Left cardiac atrium (tissue), 4 donors: ENCODE measurements around the gene HIRA. TPM values are rescaled to one million over a fixed set of nuclear protein-coding genes. Genes with fewer than 3 reads are reported as not detected.
A peak's percentile ranks its signal among the peaks of the same experiment; 100 is the strongest.

Experiments used
- ATAC-seq, 2 donors: fragments of 200-7000 bp; cut with Tn5 transposase; one replicate each; pipeline ENCODE4 v1.9.1; 2020; ENCODE audit warnings: mild to moderate bottlenecking in 2 of 2, moderate library complexity in 2 of 2
- DNase-seq: peaks from one replicate; pipeline ENCODE4 v3.0.0-alpha.2; 2020
- intact Hi-C, 2 donors: fragments of 100-400 bp; cut with DNase I; formaldehyde crosslinking; loops; one replicate each; pipeline versions ENCODE4 v1.14.1 to v1.15.1; 2022 to 2023
- long read RNA-seq: library from polyadenylated mRNA; unstranded; transcript quantifications from one replicate; pipeline ENCODE4 v2.0.0, GENCODE V29; 2021
- total RNA-seq, 2 donors: library from RNA; stranded (reverse); fragmentation: NEBNext Ultra II Directional; extraction: Animal tissue kit (Norgen Biotek cat#: 25700); gene quantifications; one replicate each; pipeline ENCODE4 v1.2.1, GENCODE V29; 2021
- donor health status: DM: no; HTN: yes; CAD: no.
- donor health status: DM: no; HTN: yes; CAD: no; lungs with severe emphysema.
- donor health status: DM: yes; HTN: yes; CAD: no.
- donor health status: Dilated cardiomyopathy.

The HIRA gene, protein sequence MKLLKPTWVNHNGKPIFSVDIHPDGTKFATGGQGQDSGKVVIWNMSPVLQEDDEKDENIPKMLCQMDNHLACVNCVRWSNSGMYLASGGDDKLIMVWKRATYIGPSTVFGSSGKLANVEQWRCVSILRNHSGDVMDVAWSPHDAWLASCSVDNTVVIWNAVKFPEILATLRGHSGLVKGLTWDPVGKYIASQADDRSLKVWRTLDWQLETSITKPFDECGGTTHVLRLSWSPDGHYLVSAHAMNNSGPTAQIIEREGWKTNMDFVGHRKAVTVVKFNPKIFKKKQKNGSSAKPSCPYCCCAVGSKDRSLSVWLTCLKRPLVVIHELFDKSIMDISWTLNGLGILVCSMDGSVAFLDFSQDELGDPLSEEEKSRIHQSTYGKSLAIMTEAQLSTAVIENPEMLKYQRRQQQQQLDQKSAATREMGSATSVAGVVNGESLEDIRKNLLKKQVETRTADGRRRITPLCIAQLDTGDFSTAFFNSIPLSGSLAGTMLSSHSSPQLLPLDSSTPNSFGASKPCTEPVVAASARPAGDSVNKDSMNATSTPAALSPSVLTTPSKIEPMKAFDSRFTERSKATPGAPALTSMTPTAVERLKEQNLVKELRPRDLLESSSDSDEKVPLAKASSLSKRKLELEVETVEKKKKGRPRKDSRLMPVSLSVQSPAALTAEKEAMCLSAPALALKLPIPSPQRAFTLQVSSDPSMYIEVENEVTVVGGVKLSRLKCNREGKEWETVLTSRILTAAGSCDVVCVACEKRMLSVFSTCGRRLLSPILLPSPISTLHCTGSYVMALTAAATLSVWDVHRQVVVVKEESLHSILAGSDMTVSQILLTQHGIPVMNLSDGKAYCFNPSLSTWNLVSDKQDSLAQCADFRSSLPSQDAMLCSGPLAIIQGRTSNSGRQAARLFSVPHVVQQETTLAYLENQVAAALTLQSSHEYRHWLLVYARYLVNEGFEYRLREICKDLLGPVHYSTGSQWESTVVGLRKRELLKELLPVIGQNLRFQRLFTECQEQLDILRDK
- total RNA-seq = 10 to 100 TPM; 15.3 to 22.1 TPM
- long read RNA-seq, partial matches to known transcripts = 4 of 7 reads
- long read RNA-seq, other reads (novel, unspliced or antisense) = 3 of 7 reads

DNA sequence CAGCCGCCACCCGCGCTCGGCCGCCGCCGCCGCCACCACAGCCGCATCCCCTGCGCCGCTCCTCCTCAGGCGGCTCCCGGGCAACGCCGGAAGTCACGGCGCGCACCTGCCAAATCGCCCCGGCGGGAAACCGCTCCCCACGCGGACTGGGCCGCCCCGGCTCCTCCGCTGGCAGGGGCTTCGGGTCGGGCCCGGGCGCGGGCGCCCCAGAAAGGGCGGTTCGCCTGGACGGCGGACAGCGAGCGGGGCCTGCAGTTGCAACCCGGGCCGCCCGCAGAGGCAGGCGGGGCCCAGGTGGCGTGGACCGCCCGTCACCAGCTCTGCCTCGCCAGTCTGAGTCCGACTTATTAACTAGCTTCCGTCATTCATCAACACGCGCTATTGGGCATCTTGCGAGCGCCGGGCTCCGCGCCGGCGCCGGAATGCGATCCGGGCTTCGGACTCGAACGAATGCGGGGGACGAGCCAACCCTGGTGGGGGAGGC lies at the start of gene HIRA:
HIRA (minus strand) TSS at position 85 of the 484 bp plus-strand sequence. CDS start 257 bp downstream, outside the sequence.
- intact Hi-C loops = loop anchor here in 1 of 2 donors (10.0 kb wide), 1 partner anchor 137 kb away; the partner anchor contains the start of gene CLTCL1
- ATAC-seq (peak; percentile 78 to 87), DNase-seq (peak; percentile 83)

DNA sequence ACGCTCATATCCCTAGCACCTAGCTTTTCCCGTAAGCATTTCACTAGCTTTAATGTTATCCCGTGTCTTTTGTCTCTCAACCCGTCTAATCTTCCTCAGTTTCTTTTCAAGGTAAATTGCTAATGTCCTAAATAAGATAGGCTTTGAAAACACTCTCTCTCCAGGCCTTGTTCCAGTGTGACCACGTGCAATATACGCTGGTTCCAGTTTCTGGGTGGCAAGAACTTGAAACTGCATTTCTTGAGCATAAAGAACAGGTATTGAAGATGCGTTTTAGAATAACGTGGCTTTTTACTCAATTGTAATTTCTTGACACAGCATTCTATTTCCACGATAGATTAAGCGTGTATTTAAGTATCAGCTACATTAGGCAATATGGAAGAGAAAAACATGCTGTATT lies 49.3 kb upstream of the HIRA start:
- DNase-seq = no peak
- intact Hi-C loops = no loop called here
- ATAC-seq = no peak

DNA sequence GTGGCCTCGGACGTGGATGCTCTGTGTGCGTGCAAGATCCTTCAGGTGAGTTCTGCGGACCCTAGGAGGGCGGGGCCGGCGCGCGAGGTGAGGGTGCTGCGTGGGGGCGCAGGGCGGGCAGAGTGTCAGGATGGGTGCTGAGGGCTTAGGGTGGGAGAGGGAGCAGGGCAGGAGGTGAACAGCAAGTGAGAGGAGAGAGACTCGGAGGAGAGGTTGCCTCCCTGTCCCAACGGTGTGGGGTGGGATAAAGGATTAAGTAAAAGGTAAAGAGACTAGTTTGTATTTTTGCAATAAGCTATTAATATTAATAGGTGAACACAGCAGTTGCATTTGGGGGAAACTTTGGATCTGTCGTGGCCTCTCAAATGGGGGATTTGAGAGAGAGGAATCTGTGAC lies 48.6 kb upstream of the HIRA start:
- DNase-seq (no peak), ATAC-seq (no peak)
- intact Hi-C loops = no loop called here

DNA sequence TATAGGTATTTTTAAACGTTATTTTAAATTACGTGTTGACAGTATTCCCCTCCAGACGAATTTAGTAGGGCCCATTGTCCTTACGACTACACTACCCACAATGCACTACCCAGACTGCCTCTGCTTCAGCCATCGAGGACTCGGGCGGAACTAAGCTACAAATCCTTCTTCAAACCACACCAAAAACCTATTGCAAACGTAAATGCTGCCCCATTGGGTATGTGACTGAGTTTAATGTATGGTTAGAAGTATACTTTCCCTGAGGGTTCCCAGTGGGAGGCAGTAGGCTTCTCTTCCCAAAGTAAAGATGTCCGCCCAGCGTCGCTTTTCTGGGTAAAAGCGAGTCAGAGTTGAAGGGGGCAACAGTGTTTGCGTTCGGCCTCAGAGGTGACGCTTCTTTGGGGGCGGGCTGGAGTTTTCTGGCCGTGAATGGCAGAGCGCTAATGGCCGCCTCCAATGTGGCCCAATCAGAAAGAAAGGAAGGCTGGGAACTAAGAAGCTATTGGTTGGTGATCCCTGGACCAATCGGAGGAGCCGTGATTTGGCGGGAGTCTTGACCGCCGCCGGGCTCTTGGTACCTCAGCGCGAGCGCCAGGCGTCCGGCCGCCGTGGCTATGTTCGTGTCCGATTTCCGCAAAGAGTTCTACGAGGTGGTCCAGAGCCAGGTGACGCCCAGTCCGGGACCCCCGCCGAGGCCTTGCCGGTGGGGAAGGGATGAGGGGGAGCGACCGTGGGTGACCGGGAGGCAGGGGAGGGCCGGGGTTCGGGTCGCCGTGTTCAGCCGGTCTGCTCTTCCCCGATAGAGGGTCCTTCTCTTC lies 48.0 kb upstream of the HIRA start, which contains the start of gene CDC45:
CDC45 (plus strand) TSS at position 566 of the 818 bp plus-strand sequence; CDS start at position 615, 49 bp downstream.
- ATAC-seq (peak; percentile 96 to 97), DNase-seq (peak; percentile 97)
- intact Hi-C loops = no loop called here

DNA sequence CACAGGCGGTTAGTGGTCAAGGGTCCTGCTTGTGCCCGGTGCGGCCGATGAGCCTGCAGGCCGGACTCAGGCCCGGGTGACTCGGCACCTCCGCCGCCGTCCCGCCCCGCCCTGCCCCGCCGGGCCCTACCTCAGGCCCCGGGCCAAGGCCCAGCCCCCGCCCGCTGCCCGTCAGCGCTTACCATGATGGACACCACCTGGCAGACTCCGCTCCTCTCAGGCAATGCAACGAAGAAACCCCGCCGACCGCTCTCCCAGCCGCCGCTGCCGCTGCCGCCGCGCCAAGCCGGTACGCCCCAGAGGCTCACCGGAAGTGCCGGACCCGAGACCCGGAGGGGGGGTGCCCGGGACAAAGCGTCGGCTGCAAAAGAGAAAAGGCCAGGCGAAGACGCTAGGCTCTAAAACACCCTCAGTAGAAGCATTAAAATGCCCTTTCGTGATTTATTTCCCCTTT lies 47.4 kb upstream of the HIRA start, which contains the start of gene UFD1:
UFD1 (minus strand) TSS at position 293 of the 454 bp plus-strand sequence; CDS start at position 185, 108 bp downstream.
- peak; percentile 81 to 91 for ATAC-seq
- DNase-seq = peak; percentile 89
- intact Hi-C loops = no loop called here

DNA sequence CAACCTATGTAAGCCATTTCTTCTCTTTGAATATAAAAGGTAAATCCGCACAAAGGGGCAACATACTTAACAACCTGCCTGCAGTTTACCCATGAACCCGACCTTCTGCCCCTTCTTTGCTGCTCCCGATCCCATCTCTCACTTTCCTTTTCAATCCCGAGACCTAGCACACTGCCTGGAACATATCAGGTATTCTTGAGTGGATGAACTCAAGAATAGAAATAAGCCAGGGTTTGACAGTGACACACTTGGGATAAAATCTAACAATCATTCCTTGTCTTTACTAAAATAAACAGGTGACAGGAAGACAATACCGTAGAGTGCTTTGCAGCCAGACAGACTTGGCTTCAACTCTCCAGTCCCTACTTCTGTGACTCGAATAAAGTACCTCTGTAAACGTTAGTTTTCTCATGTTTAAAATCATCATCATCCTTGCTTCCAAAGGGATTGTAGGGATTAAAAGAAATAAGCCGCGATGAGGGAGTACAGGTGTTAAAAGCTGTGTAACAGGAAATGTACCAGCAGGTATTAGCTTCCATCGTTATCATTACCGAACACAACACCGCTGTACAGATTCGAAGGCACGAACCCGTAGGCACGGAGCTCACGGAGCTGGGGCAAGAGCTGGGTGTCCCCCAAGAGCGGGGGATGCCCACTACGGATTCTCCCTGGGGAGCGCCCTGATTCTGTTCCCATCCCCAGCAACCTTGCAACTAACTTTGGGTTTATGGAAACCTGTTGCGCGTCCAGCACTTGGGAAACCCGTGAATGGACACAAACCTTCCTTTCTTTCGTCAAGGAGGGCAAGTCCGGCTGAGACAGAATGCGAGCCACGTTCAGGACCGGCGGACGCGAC lies 46.7 kb upstream of the HIRA start:
- DNase-seq (no peak), ATAC-seq (no peak)
- intact Hi-C loops = no loop called here

DNA sequence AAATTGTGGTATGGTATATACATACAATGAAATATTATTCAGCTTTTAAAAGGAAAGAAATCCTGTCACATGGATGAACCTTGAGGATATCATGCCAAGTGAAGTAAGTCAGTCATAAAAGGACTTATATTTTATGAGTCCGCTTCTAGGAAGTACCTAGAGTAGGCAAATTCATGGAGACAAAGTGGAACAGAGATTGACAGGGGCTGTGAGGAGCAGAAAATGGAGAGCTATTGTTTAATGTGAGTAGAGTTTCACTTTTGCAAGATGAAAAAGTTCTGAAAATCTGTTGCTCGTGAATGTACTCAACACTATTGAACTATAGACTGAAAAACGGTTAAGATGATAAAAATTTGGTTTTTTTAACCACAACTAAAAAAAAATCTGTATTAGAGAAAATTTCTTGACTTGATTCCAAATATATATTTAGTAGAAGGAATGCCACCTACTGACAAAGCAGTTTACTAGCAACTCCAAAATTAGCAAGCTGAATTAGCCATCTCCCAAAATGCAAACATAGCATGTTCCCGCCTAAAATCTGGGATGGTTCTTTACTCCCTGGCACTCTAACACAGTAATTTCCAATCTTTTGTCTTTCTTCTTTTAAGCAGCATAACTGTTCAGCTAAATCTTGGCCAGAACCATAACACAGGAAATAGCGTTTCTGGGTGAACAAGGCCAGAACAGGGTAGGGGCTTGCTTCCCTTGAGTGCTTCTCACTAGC lies 46.0 kb upstream of the HIRA start:
- intact Hi-C loops = no loop called here

DNA sequence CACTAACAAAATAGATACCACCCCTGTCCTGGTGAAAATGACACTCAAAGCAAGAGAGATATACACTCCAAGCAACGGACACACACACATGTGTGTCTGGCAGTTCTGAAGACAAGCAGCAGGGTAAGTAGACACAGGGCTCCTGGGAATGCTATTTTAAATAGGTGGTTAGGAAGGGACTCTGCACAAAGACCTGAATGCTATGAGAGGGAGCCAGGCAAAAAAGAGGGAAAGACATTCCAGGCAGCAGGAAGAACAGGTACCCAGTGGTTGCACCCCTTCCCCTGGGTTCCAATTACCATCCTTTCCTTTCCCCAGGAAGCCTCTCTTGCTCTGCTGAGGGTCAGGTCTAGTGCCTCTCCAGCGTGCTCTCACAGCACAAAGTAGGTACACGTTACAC lies 44.5 kb upstream of the HIRA start:
- ATAC-seq (no peak), DNase-seq (no peak)
- intact Hi-C loops = no loop called here

More for the DNA sequence above, 46.0 kb upstream of the HIRA start:
- no peak for DNase-seq
- ATAC-seq = no peak

DNA sequence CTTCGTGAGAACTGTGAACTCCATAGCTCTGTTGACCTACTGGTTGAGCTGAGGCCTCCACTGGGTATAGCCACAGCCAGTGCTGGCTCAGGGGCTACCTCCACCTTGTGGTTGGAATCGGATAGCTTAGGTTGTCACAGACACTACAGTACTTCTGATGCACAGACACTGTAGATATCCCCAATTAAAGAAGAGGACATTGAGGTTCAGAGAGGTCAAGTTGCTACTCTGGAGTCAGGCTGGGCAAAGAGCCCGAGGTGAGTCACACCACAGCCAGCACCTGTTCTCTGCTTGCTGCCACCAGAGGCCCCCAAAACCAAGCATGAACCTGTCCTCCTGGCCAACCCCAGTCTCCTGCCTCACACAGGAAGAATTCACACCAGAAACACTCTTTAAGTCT lies 42.0 kb upstream of the HIRA start:
- no peak for DNase-seq
- ATAC-seq = no peak
- intact Hi-C loops = no loop called here

DNA sequence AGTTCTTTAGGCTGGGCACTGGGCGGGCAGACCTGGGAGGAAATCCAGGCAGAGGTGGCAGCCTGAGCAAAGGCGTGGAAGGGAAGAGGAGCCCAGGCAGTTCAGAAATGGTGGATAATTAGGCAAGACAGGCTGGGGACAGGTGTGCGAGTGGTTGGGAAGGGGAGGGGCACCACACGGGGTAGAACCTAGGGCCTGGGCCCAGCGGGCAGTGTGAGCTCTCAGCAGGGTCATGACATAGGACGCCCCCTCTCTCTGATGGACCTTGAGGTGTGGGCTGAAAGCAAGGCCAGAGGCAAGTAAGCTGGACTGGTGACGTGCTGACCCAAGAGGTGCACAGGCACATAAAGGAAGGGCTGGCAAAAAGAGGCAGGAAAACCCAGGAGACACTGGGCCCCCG lies 40.7 kb upstream of the HIRA start:
- DNase-seq (no peak), ATAC-seq (no peak)
- intact Hi-C loops = no loop called here

DNA sequence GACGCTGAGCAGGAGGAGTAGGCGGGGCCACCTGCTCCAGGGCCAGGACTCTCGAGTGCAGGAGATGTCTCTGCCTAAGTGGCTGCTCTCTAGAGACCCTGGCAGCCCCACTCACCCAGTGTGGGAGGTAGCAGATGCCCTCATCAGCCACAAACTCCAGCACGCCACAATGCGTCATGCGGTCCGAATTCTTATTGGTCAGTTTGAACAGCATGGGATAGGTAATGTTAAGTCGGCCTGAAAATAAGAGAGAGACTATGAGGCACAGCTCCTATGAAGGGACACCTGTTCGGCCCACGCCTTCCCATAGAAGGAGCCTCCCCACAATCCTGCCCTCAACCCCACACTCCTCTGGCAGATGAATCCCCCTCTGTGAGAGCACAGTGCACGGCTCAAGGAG lies 40.0 kb upstream of the HIRA start:
- DNase-seq = no peak
- intact Hi-C loops = no loop called here
- no peak for ATAC-seq

DNA sequence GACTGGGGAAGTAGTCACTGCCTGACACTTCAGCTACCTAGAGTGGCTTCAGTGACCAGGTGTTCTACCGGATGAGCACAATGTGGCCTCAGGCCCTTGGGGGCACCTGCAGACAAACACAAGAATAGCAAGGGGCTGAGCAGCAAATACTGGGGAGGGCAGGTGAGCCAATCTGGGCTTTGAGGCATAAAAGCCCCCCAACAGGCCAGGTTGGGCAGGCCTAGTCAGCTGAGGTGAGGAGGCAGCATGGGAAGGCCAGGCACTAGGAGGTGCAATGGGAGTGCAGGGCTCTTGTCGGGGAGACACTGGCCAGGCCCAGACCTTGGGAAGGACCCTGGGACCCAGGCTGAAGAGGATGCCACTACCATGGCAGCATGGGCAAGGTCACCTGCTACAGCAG lies 38.5 kb upstream of the HIRA start:
- no peak for ATAC-seq
- intact Hi-C loops = no loop called here

DNA sequence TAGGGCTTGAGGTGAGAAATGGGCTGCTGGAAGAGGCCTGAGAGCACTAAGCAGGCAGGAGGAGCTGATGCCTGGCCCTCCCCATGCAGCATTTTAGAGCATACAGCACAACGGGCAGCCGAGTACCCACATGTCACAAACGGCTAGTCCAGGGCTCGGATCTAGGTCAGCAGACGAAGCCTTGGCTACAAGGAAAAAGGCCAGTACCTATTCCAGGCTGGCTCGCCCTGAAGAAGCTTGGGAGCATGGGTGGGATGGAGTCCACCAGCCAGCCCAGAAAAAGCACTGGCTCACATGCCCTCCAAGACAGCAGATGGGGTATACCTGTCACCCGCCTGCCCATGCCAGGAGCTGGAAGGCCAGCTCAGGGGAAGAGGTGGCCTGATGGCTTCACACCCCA lies 37.9 kb upstream of the HIRA start:
- ATAC-seq = no peak
- no peak for DNase-seq
- intact Hi-C loops = no loop called here

More for the DNA sequence above, 38.5 kb upstream of the HIRA start:
- no peak for DNase-seq

DNA sequence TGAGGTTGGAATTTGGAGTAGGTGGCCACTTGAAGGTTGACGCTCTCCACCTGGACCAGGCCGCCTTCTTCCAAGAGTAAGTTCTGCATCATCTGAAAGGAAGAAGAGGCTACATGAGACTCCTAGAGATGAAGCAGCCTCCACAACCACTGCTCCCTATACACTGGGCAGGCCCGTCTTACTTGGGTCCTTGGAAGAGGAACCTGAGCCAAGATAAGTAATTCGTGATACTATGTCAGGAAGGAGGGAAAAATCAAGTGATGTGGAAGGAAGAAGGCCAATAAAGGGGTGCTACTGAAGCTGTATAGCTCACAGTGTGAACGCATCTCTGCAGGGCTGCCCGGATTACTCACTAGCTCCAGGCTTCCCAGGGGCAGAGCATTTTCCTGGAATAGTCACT lies 36.4 kb upstream of the HIRA start:
- ATAC-seq (no peak), DNase-seq (no peak)
- intact Hi-C loops = no loop called here

DNA sequence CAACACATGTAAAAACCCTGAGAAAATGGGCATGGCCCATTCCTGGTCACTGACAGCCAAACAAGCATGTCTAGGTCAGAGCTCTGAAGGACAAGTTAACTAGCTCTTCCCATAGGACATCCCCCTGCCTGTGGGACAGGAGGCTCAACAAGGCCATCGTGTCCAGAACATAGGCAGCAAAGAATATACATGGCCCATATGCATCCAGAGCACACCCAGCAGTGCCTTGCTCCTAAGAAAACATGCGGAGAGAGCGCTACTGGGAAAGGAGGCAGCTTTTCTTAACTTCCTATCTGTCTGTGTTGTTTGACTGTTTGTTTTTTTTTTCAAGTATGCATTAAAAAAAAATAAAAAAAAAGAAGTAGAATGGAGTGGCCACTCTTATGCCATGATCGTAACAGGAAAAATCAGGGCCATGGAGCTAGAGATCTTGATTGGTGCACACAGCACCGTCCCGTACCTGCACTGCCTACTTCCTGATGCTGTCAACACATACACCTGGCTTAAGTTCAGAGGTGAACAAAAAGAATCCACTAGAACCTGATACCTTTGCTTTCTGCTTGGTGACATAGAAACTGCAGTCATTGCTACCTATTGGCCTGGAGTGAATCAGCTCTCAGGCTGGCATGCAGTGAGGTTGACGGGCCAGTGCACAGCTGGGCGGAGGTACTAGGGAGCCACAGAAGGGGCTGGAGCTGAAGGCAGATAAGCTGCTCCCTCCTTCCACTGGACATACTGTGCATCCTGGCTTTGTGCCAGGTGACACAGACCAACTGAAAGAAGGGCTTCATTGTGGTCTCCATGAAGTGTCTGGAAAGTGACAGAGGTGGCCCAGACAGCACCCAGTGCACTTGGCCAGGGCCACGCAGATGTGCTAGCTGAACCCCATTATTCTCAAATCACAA lies 35.6 kb upstream of the HIRA start:
- no peak for DNase-seq
- ATAC-seq = no peak
- intact Hi-C loops = no loop called here
